OCI-LY1 (cell line): ENCODE data around the gene DNMT3A.

Source experiments
- CTCF ChIP-seq: fragments of 200-600 bp; sonication (generic), shearing (Covaris generic); IDR thresholded peaks from 2 replicates; pipeline ENCODE4 v1.5.1; 2017; ENCODE audit warnings: mild to moderate bottlenecking, antibody characterized with exemption, low read length, moderate library complexity, mixed read lengths
- EZH2 ChIP-seq: fragments of 200-600 bp; sonication (generic), shearing (Covaris generic); IDR thresholded peaks from 2 replicates; pipeline ENCODE4 v1.8.0; 2017; ENCODE audit warnings: borderline replicate concordance, mixed run types, mild to moderate bottlenecking, antibody characterized with exemption, low read length, moderate library complexity, mixed read lengths

GRCh38 chr2:25293145-25293544 lies 48.6 kb downstream of the DNMT3A start:
- no peak for TF ChIP-seq EZH2
- TF ChIP-seq CTCF: no peak
